HuH-7 (cell line): ENCODE results near the gene LRRC59.
"Not testable (repeated sequence)": the region's sequence is repeated elsewhere in the genome, so short reads cannot be mapped to it uniquely, and the experiment has no call there.

Experiments
- DNase-seq: peaks from one replicate; pipeline ENCODE4 v3.0.0; 2011; ENCODE audit warnings: low spot score

The LRRC59 gene

GRCh38 chr17:50347117-50347893 is 50.0 kb downstream of the LRRC59 start:
- no peak for DNase-seq

- DNase-seq = peak; percentile 68
These were observed 50.8 kb downstream of the LRRC59 start for GRCh38 chr17:50346313-50347116.

GRCh38 chr17:50345432-50346312 is 51.7 kb downstream of the LRRC59 start, which contains the start of gene XYLT2:
Gene XYLT2, plus strand, starts transcription at chr17:50346126. Its CDS starts 15 bp downstream, at chr17:50346141.
- DNase-seq = peak; percentile 96

- no peak for DNase-seq
These were observed 52.5 kb downstream of the LRRC59 start for GRCh38 chr17:50344731-50345365.

- no peak for DNase-seq
These were observed 57.9 kb downstream of the LRRC59 start for GRCh38 chr17:50339381-50339780.

GRCh38 chr17:50338645-50339044 is 58.7 kb downstream of the LRRC59 start:
- no peak for DNase-seq

GRCh38 chr17:50337956-50338355 is 59.4 kb downstream of the LRRC59 start:
- DNase-seq = no peak

- not testable (repeated sequence) for DNase-seq
These were observed 63.8 kb downstream of the LRRC59 start for GRCh38 chr17:50333291-50334057.

GRCh38 chr17:50332196-50332595 is 65.1 kb downstream of the LRRC59 start:
- DNase-seq = no peak
